Skeletal muscle satellite cell (primary cell): ENCODE data around the gene CAPZA1.
"Not testable (repeated sequence)": the region's sequence is repeated elsewhere in the genome, so short reads cannot be mapped to it uniquely, and the experiment has no call there.

Experiments
- H3K27me3 ChIP-seq: 2 replicates; pipeline ENCODE4 v1.7.0; 2013; ENCODE audit warnings: low read length; ENCODE audit not compliant: control insufficient read depth, insufficient read depth
- H3K36me3 ChIP-seq: 2 replicates; pipeline ENCODE4 v1.7.0; 2013; ENCODE audit warnings: mild to moderate bottlenecking, control low read depth, low read length; ENCODE audit not compliant: insufficient read depth
- H3K4me1 ChIP-seq: 2 replicates; pipeline ENCODE4 v1.7.0; 2013; ENCODE audit warnings: low read length; ENCODE audit not compliant: control insufficient read depth, insufficient read depth
- H3K4me2 ChIP-seq: 2 replicates; pipeline ENCODE4 v1.7.0; 2013; ENCODE audit warnings: mild to moderate bottlenecking, low read length
- H3K4me3 ChIP-seq: 2 replicates; pipeline ENCODE4 v1.7.0; 2013; ENCODE audit warnings: low read length
- H3K9ac ChIP-seq: 2 replicates; pipeline ENCODE4 v1.7.0; 2013; ENCODE audit warnings: mild to moderate bottlenecking, low read depth, low read length, moderate library complexity
- H3K9me3 ChIP-seq: replicated peaks from 2 replicates; pipeline ENCODE4 v1.7.0; 2013; ENCODE audit warnings: mild to moderate bottlenecking, control low read depth, low read length

Gene CAPZA1

GRCh38 chr1:112633628-112634027 lies 14.0 kb downstream of the CAPZA1 start:
- no peaks in the 10 kb centered on the region for H3K9me3 ChIP-seq
- no peak overlapping the region for H3K9ac ChIP-seq
- peaks cover 17% of the 10 kb centered on the region for H3K36me3 ChIP-seq
- no peak overlapping the region for H3K4me3 ChIP-seq
- H3K27me3 ChIP-seq, result no peaks in the 10 kb centered on the region
- H3K4me1 ChIP-seq, result peaks cover 26% of the 10 kb centered on the region
- H3K4me2 ChIP-seq, result no peak overlapping the region

- no peaks in the 10 kb centered on the region for H3K9me3 ChIP-seq
- H3K9ac ChIP-seq, result no peak overlapping the region
- H3K4me1 ChIP-seq, result peaks cover 26% of the 10 kb centered on the region
- H3K4me2 ChIP-seq, result no peak overlapping the region
- no peak overlapping the region for H3K4me3 ChIP-seq
- H3K36me3 ChIP-seq, result peaks cover 17% of the 10 kb centered on the region
- no peaks in the 10 kb centered on the region for H3K27me3 ChIP-seq
Observed at GRCh38 chr1:112634367-112634766, 14.7 kb downstream of the CAPZA1 start.

- Histone ChIP-seq H3K4me3 (no peak overlapping the region), H3K27me3 (no peaks in the 10 kb centered on the region), H3K9me3 (no peaks in the 10 kb centered on the region), H3K36me3 (peaks cover 10% of the 10 kb centered on the region), H3K4me2 (peak overlapping the region; percentile 14), H3K9ac (peak overlapping the region; percentile 32), H3K4me1 (peaks cover 26% of the 10 kb centered on the region)
Observed at GRCh38 chr1:112636056-112636455, 16.4 kb downstream of the CAPZA1 start.

GRCh38 chr1:112636597-112637253 lies 17.1 kb downstream of the CAPZA1 start:
- no peak overlapping the region for H3K4me3 ChIP-seq
- H3K27me3 ChIP-seq, result no peaks in the 10 kb centered on the region
- H3K9ac ChIP-seq, result peak overlapping the region; percentile 32
- peaks cover 5% of the 10 kb centered on the region for H3K36me3 ChIP-seq
- H3K4me2 ChIP-seq, result peak overlapping the region; percentile 14
- H3K9me3 ChIP-seq, result no peaks in the 10 kb centered on the region
- H3K4me1 ChIP-seq, result peaks cover 26% of the 10 kb centered on the region

- peak overlapping the region; percentile 14 for H3K4me2 ChIP-seq
- H3K4me1 ChIP-seq, result peaks cover 26% of the 10 kb centered on the region
- H3K9me3 ChIP-seq, result no peaks in the 10 kb centered on the region
- H3K9ac ChIP-seq, result peak overlapping the region; percentile 11
- peaks cover 5% of the 10 kb centered on the region for H3K36me3 ChIP-seq
- no peaks in the 10 kb centered on the region for H3K27me3 ChIP-seq
- H3K4me3 ChIP-seq, result no peak overlapping the region
Observed at GRCh38 chr1:112637254-112638109, 17.9 kb downstream of the CAPZA1 start.

- H3K9ac ChIP-seq, result no peak overlapping the region
- no peaks in the 10 kb centered on the region for H3K9me3 ChIP-seq
- H3K36me3 ChIP-seq, result peaks cover 4% of the 10 kb centered on the region
- peaks cover 26% of the 10 kb centered on the region for H3K4me1 ChIP-seq
- no peak overlapping the region for H3K4me3 ChIP-seq
- no peak overlapping the region for H3K4me2 ChIP-seq
- H3K27me3 ChIP-seq, result no peaks in the 10 kb centered on the region
Observed at GRCh38 chr1:112638110-112638428, 18.4 kb downstream of the CAPZA1 start.

- H3K4me2 ChIP-seq, H3K27me3 ChIP-seq, H3K9me3 ChIP-seq, H3K4me3 ChIP-seq, H3K9ac ChIP-seq: not testable (repeated sequence)
- Histone ChIP-seq H3K4me1 (peaks cover 25% of the 10 kb centered on the region), H3K36me3 (peaks cover 10% of the 10 kb centered on the region)
Observed at GRCh38 chr1:112640437-112640836, 20.8 kb downstream of the CAPZA1 start.

- no peaks in the 10 kb centered on the region for H3K27me3 ChIP-seq
- H3K4me1 ChIP-seq, result no peaks in the 10 kb centered on the region
- no peak overlapping the region for H3K4me3 ChIP-seq
- H3K36me3 ChIP-seq, result peaks cover 20% of the 10 kb centered on the region
- no peak overlapping the region for H3K4me2 ChIP-seq
- no peak overlapping the region for H3K9ac ChIP-seq
- no peaks in the 10 kb centered on the region for H3K9me3 ChIP-seq
Observed at GRCh38 chr1:112643080-112643479, 23.4 kb downstream of the CAPZA1 start.

- Histone ChIP-seq H3K4me2 (no peak overlapping the region), H3K4me1 (no peaks in the 10 kb centered on the region), H3K9me3 (no peaks in the 10 kb centered on the region), H3K4me3 (no peak overlapping the region), H3K9ac (no peak overlapping the region), H3K27me3 (no peaks in the 10 kb centered on the region), H3K36me3 (peaks cover 51% of the 10 kb centered on the region)
Observed at GRCh38 chr1:112646225-112646624, 26.6 kb downstream of the CAPZA1 start.

- no peaks in the 10 kb centered on the region for H3K4me1 ChIP-seq
- H3K4me3 ChIP-seq, result no peak overlapping the region
- H3K4me2 ChIP-seq, result no peak overlapping the region
- no peaks in the 10 kb centered on the region for H3K9me3 ChIP-seq
- peaks cover 64% of the 10 kb centered on the region for H3K36me3 ChIP-seq
- no peak overlapping the region for H3K9ac ChIP-seq
- H3K27me3 ChIP-seq, result no peaks in the 10 kb centered on the region
Observed at GRCh38 chr1:112651205-112651604, 31.6 kb downstream of the CAPZA1 start.

- no peak overlapping the region for H3K4me2 ChIP-seq
- H3K4me1 ChIP-seq, result no peaks in the 10 kb centered on the region
- H3K9ac ChIP-seq, result no peak overlapping the region
- H3K9me3 ChIP-seq, result no peaks in the 10 kb centered on the region
- H3K4me3 ChIP-seq, result no peak overlapping the region
- H3K27me3 ChIP-seq, result no peaks in the 10 kb centered on the region
- peaks cover 80% of the 10 kb centered on the region for H3K36me3 ChIP-seq
Observed at GRCh38 chr1:112665857-112666256, 46.2 kb downstream of the CAPZA1 start.

GRCh38 chr1:112666946-112667345 lies 47.3 kb downstream of the CAPZA1 start:
- H3K9me3 ChIP-seq, result no peaks in the 10 kb centered on the region
- H3K4me3 ChIP-seq, result no peak overlapping the region
- H3K27me3 ChIP-seq, result no peaks in the 10 kb centered on the region
- H3K9ac ChIP-seq, result no peak overlapping the region
- peaks cover 80% of the 10 kb centered on the region for H3K36me3 ChIP-seq
- no peaks in the 10 kb centered on the region for H3K4me1 ChIP-seq
- H3K4me2 ChIP-seq, result no peak overlapping the region
